Erythroblast (primary cell): ENCODE measurements around the gene YPEL3.

Experiments
- DNase-seq, 2 experiments: peaks; one replicate each; lab custom pipeline; 2025; lab: John Stamatoyannopoulos, UW
- GATA1 ChIP-seq: IDR thresholded peaks from 2 replicates; pipeline ENCODE4 v1.6.1; 2011; ENCODE audit warnings: low read depth, mild to moderate bottlenecking, control low read depth, low read length, moderate library complexity
- POLR2A ChIP-seq: IDR thresholded peaks from 2 replicates; pipeline ENCODE4 v1.6.1; 2011; ENCODE audit warnings: mild to moderate bottlenecking, low read length

YPEL3 gene

GRCh38 chr16:30046178-30046577, 49.8 kb downstream of the YPEL3 start:
- no peak for DNase-seq
- TF ChIP-seq GATA1: no peak
- TF ChIP-seq POLR2A: no peak
